Gastrocnemius medialis (tissue), 4 donors: ENCODE data around the gene COL28A1.

ENCODE experiments used
- POLR2A ChIP-seq, 2 donors: fragments of 450-650 bp; IDR thresholded peaks; one replicate each; pipeline ENCODE4 v1.6.1; 2017; ENCODE audit warnings: antibody characterized with exemption in 2 of 2, mild to moderate bottlenecking in 2 of 2, moderate library complexity in 2 of 2
- TF ChIP-seq, protein P1 (sequence below), 5 experiments: fragments of 450-650 bp in 3 of 5; fragments of 200-600 bp in 2 of 5; sonication (generic) in 2 of 5; IDR thresholded peaks in 4 of 5; conservative IDR thresholded peaks in 1 of 5; 1 replicate in 4 of 5; 2 replicates in 1 of 5; pipeline ENCODE4 v1.5.1; 2016 to 2019; ENCODE audit warnings: antibody characterized with exemption in 5 of 5, mild to moderate bottlenecking in 3 of 5, moderate library complexity in 3 of 5

DNA sequence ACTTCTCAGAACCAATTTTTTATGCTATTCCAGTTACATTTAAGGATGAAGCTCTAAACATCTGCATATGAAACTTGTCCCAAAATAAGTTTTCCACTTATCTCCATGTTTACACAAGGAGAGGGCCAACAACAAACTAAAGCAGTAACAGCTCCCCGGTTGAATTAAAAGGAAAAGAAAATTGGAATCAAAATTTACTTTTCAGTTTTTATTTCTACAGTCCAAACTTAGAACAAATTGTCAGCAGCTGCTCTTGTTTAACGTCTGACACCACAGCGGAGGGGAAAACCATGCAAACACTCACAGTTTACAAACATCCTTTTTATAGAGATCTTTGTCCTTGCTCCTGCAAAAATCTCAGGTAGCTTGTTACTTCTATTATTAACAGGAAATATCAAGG, 101.3 kb downstream of the COL28A1 start:
- TF ChIP-seq, protein P1, sequence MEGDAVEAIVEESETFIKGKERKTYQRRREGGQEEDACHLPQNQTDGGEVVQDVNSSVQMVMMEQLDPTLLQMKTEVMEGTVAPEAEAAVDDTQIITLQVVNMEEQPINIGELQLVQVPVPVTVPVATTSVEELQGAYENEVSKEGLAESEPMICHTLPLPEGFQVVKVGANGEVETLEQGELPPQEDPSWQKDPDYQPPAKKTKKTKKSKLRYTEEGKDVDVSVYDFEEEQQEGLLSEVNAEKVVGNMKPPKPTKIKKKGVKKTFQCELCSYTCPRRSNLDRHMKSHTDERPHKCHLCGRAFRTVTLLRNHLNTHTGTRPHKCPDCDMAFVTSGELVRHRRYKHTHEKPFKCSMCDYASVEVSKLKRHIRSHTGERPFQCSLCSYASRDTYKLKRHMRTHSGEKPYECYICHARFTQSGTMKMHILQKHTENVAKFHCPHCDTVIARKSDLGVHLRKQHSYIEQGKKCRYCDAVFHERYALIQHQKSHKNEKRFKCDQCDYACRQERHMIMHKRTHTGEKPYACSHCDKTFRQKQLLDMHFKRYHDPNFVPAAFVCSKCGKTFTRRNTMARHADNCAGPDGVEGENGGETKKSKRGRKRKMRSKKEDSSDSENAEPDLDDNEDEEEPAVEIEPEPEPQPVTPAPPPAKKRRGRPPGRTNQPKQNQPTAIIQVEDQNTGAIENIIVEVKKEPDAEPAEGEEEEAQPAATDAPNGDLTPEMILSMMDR (IDR thresholded peaks at IDR 0.05 in 4 of 5, conservative IDR thresholded peaks at IDR 0.05 in 1 of 5) = no peak
- TF ChIP-seq POLR2A (IDR thresholded peaks at IDR 0.05) = no peak
